ENCODE measurements around the gene MAPKAPK5. TPM values are rescaled to one million over a fixed set of nuclear protein-coding genes. Genes with fewer than 3 reads are reported as not detected.

The MAPKAPK5 gene
- polyA plus RNA-seq, 3 donors: 25.3 to 58.2 (median 28.2) TPM

- H3K4me1 ChIP-seq (ENCODE audit: control insufficient read depth in 1 of 2, insufficient read depth in 2 of 2, low read length in 2 of 2): no peaks in the 10 kb centered on the region
- no peak overlapping the region for H3K4me3 ChIP-seq (replicated peaks in 1 of 3; ENCODE audit: low read depth in 2 of 3, low read length in 3 of 3)
- H2AFZ ChIP-seq (ENCODE audit: insufficient read depth, low read depth, low read length, poor library complexity, severe bottlenecking): no peak overlapping the region
- no peak for DNase-seq
- Mint-ChIP-seq H3K4me1 (no peaks in the 10 kb centered on the region), H3K36me3 (peaks cover 64 to 81% of the 10 kb centered on the region in 2 donors), H3K27me3 (ENCODE audit: low read depth in 3 of 3) (peaks cover 0 to 3% (median 0%) of the 10 kb centered on the region in 3 donors), H3K27ac (no peak overlapping the region), H3K4me3 (no peak overlapping the region), H3K9me3 (no peaks in the 10 kb centered on the region)
- peaks cover 46 to 96% of the 10 kb centered on the region in 2 donors for H3K36me3 ChIP-seq (replicated peaks in 1 of 2; ENCODE audit: control insufficient read depth in 1 of 2, insufficient read depth in 2 of 2, low read length in 2 of 2)
- WGBS (ENCODE audit: insufficient coverage): no CpG with 5 or more reads among the region's 5 CpGs
- no peaks in the 10 kb centered on the region for H3K9me3 ChIP-seq (replicated peaks in 1 of 2; ENCODE audit: control insufficient read depth in 1 of 2, insufficient read depth in 1 of 2, low read length in 2 of 2)
- no peak for TF ChIP-seq CTCF (IDR thresholded peaks at IDR 0.05)
- H3K79me2 ChIP-seq (ENCODE audit: insufficient read depth, low read length): no peaks in the 10 kb centered on the region
- H4K20me1 ChIP-seq (ENCODE audit: insufficient read depth, low read length): no peaks in the 10 kb centered on the region
- H3K9ac ChIP-seq (ENCODE audit: insufficient read depth, low read length, poor library complexity, severe bottlenecking): no peak overlapping the region
- H3K4me2 ChIP-seq (replicated peaks; ENCODE audit: extremely low read depth, low read length, poor library complexity, severe bottlenecking): no peak overlapping the region
- no peaks in the 10 kb centered on the region for H3K27me3 ChIP-seq (ENCODE audit: control insufficient read depth in 2 of 2, insufficient read depth in 2 of 2, low read length in 2 of 2)
- no peak overlapping the region for H3K27ac ChIP-seq (ENCODE audit: low read depth in 1 of 2, low read length in 2 of 2)
- intact Hi-C loops (cut with micrococcal nuclease): no loop called here
These were observed 52.5 kb downstream of the MAPKAPK5 start for GRCh38 chr12:111894556-111894955.

GRCh38 chr12:111901182-111901581 lies 59.2 kb downstream of the MAPKAPK5 start:
- DNase-seq: no peak
- Histone ChIP-seq H3K9me3 (replicated peaks in 1 of 2; ENCODE audit: control insufficient read depth in 1 of 2, insufficient read depth in 1 of 2, low read length in 2 of 2) (no peaks in the 10 kb centered on the region), H3K27ac (ENCODE audit: low read depth in 1 of 2, low read length in 2 of 2) (no peak overlapping the region), H4K20me1 (ENCODE audit: insufficient read depth, low read length) (no peaks in the 10 kb centered on the region), H3K9ac (ENCODE audit: insufficient read depth, low read length, poor library complexity, severe bottlenecking) (no peak overlapping the region), H3K4me3 (replicated peaks in 1 of 3; ENCODE audit: low read depth in 2 of 3, low read length in 3 of 3) (no peak overlapping the region), H3K27me3 (ENCODE audit: control insufficient read depth in 2 of 2, insufficient read depth in 2 of 2, low read length in 2 of 2) (no peaks in the 10 kb centered on the region), H3K36me3 (replicated peaks in 1 of 2; ENCODE audit: control insufficient read depth in 1 of 2, insufficient read depth in 2 of 2, low read length in 2 of 2) (peaks cover 5 to 52% of the 10 kb centered on the region in 2 donors), H3K4me2 (replicated peaks; ENCODE audit: extremely low read depth, low read length, poor library complexity, severe bottlenecking) (no peak overlapping the region), H3K79me2 (ENCODE audit: insufficient read depth, low read length) (no peaks in the 10 kb centered on the region), H3K4me1 (ENCODE audit: control insufficient read depth in 1 of 2, insufficient read depth in 2 of 2, low read length in 2 of 2) (no peaks in the 10 kb centered on the region), H2AFZ (ENCODE audit: insufficient read depth, low read depth, low read length, poor library complexity, severe bottlenecking) (no peak overlapping the region)
- H3K27ac Mint-ChIP-seq: peak overlapping the region in 2 of 7 donors; percentile 69 to 79
- WGBS (ENCODE audit: insufficient coverage): 88% methylated on average over 2 of the region's 4 CpGs
- H3K4me3 Mint-ChIP-seq: no peak overlapping the region
- H3K4me1 Mint-ChIP-seq: no peaks in the 10 kb centered on the region
- TF ChIP-seq CTCF (IDR thresholded peaks at IDR 0.05): no peak
- peaks cover 0 to 1% (median 0%) of the 10 kb centered on the region in 3 donors for H3K27me3 Mint-ChIP-seq (ENCODE audit: low read depth in 3 of 3)
- intact Hi-C loops (cut with micrococcal nuclease): no loop called here
- H3K9me3 Mint-ChIP-seq: peaks cover 0 to 9% (median 4%) of the 10 kb centered on the region in 7 donors
- peaks cover 35 to 50% of the 10 kb centered on the region in 2 donors for H3K36me3 Mint-ChIP-seq
